ENCODE data around the gene TLR5. TPM values are rescaled to one million over a fixed set of nuclear protein-coding genes. Genes with fewer than 3 reads are reported as not detected.

TLR5 gene
- total and polyA plus RNA-seq, 2 of the 4 experiments (the other 2 are of a cell fraction): 0.09 to 0.18 TPM

DNA sequence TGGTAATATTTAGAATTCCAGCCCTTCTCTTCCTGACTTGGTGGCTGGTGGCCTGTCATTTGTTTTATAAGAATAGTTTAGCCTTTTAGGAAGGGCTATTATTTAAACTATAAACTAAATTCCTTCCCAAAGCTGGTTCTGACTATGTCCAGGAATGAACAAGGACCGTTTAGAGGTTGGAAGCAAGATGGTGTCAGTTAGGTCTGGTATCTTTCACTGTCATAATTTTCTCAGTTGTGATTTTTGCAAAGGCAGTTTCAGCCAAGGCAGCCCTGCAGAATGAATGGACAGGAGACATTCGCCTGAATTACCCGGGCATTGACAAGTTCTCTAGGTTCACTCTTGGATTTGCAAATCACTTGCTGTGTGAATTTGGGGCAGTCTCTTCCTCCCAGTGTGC, 67.2 kb downstream of the TLR5 start:
- Histone ChIP-seq H3K4me2 (ENCODE audit: low read depth, low read length) (no peak overlapping the region), H2BK5ac (ENCODE audit: low read depth, low read length, poor library complexity, severe bottlenecking) (no peak overlapping the region), H3K79me1 (ENCODE audit: low read depth in 1 of 2, low read length in 2 of 2) (no peaks in the 10 kb centered on the region), H3K9me1 (ENCODE audit: insufficient read depth, low read length) (no peaks in the 10 kb centered on the region), H2AK9ac (replicated peaks; ENCODE audit: low read depth, low read length, poor library complexity) (no peak overlapping the region), H3K18ac (ENCODE audit: low read depth, low read length) (no peak overlapping the region), H2BK20ac (ENCODE audit: low read depth, low read length) (no peak overlapping the region), H3K4me1 (ENCODE audit: control insufficient read depth, insufficient read depth, low read length) (no peaks in the 10 kb centered on the region), H2BK15ac (ENCODE audit: low read depth, low read length) (no peak overlapping the region), H4K91ac (ENCODE audit: insufficient read depth, low read depth, low read length) (no peak overlapping the region), H3K4me3 (ENCODE audit: insufficient read depth, low read depth, low read length) (no peak overlapping the region), H3K23ac (ENCODE audit: low read depth, low read length) (no peak overlapping the region), H2AK5ac (ENCODE audit: low read depth, low read length) (no peak overlapping the region), H3K27ac (ENCODE audit: insufficient read depth, low read length) (no peak overlapping the region), H3K4ac (ENCODE audit: low read depth, low read length) (no peak overlapping the region), H3K27me3 (ENCODE audit: control insufficient read depth, insufficient read depth, low read length) (peaks cover 41% of the 10 kb centered on the region), H3K36me3 (ENCODE audit: control insufficient read depth, insufficient read depth, low read length) (no peaks in the 10 kb centered on the region), H3K14ac (replicated peaks; ENCODE audit: low read depth, low read length) (no peak overlapping the region), H2BK120ac (ENCODE audit: low read depth, low read length) (no peak overlapping the region), H3K9ac (ENCODE audit: low read depth, low read length) (no peak overlapping the region), H4K20me1 (ENCODE audit: insufficient read depth, low read length) (no peaks in the 10 kb centered on the region), H3K9me3 (ENCODE audit: control insufficient read depth, insufficient read depth, low read length) (no peaks in the 10 kb centered on the region), H2AFZ (replicated peaks; ENCODE audit: low read length, poor library complexity) (no peak overlapping the region), H4K5ac (ENCODE audit: low read depth, low read length) (no peak overlapping the region), H3K56ac (ENCODE audit: extremely low read depth, insufficient read depth, low read length) (no peak overlapping the region), H4K8ac (ENCODE audit: low read depth in 2 of 2, low read length in 2 of 2) (no peak overlapping the region)
- intact Hi-C loops (cut with micrococcal nuclease) (loop anchor here (10.0 kb wide), 1 partner anchor 161 kb away; no protein-coding TSS in a partner anchor), in situ Hi-C loops (cut with MboI; ENCODE audit: low sequenced_read_pairs) (no loop called here), dilution Hi-C loops (cut with HindIII; ENCODE audit: low sequenced_read_pairs, unreplicated experiment) (loop anchor here (25.0 kb wide), 1 partner anchor 289 kb away; no protein-coding TSS in a partner anchor)
- ChIA-PET CTCF (interaction anchor here (0.9 to 1.8 kb wide), 3 partner anchors 14 to 557 kb away, joined by 3 to 5 read pairs (median 3); no protein-coding TSS in a partner anchor), POLR2A (ENCODE audit: unreplicated experiment) (no interaction called here)
- no peak for ATAC-seq (ENCODE audit: low read depth)
- no TSS peak for BruUV-seq (replicated peaks)
- DNase-seq: no peak
- no CpG with 5 or more reads among the region's 3 CpGs for WGBS, 2 experiments (ENCODE audit: extremely low coverage in 2 of 2, insufficient read length in 1 of 2)
- TF ChIP-seq BHLHE40 (IDR thresholded peaks at IDR 0.05; ENCODE audit: low read depth, low read length) (no peak), CHD1 (IDR thresholded peaks at IDR 0.05; ENCODE audit: low read depth, low read length) (no peak), FOS (IDR thresholded peaks at IDR 0.05; ENCODE audit: low read depth, low read length) (no peak), MAZ (IDR thresholded peaks at IDR 0.05; ENCODE audit: borderline replicate concordance, low read depth, low read length) (no peak), RAD21 (IDR thresholded peaks at IDR 0.05; ENCODE audit: low read length) (no peak), MXI1 (IDR thresholded peaks at IDR 0.05; ENCODE audit: borderline replicate concordance, low read depth, low read length) (no peak), POLR2A (IDR thresholded peaks at IDR 0.05; ENCODE audit: low read depth, low read length) (no peak), RCOR1 (IDR thresholded peaks at IDR 0.05; ENCODE audit: insufficient replicate concordance, low read length) (no peak), RFX5 (IDR thresholded peaks at IDR 0.05; ENCODE audit: low read depth, low read length) (no peak), CEBPB (IDR thresholded peaks at IDR 0.05; ENCODE audit: low read depth, low read length) (no peak), SMC3 (IDR thresholded peaks at IDR 0.05; ENCODE audit: low read depth, low read length) (no peak), MAFK (IDR thresholded peaks at IDR 0.05; ENCODE audit: low read depth, low read length) (no peak), NFE2L2 (IDR thresholded peaks at IDR 0.05; ENCODE audit: low read depth, low read length) (no peak)
- TF ChIP-seq, protein P1, sequence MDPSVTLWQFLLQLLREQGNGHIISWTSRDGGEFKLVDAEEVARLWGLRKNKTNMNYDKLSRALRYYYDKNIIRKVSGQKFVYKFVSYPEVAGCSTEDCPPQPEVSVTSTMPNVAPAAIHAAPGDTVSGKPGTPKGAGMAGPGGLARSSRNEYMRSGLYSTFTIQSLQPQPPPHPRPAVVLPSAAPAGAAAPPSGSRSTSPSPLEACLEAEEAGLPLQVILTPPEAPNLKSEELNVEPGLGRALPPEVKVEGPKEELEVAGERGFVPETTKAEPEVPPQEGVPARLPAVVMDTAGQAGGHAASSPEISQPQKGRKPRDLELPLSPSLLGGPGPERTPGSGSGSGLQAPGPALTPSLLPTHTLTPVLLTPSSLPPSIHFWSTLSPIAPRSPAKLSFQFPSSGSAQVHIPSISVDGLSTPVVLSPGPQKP (IDR thresholded peaks at IDR 0.05; ENCODE audit: borderline replicate concordance, low read depth, low read length): no peak
- TF ChIP-seq, protein P2, sequence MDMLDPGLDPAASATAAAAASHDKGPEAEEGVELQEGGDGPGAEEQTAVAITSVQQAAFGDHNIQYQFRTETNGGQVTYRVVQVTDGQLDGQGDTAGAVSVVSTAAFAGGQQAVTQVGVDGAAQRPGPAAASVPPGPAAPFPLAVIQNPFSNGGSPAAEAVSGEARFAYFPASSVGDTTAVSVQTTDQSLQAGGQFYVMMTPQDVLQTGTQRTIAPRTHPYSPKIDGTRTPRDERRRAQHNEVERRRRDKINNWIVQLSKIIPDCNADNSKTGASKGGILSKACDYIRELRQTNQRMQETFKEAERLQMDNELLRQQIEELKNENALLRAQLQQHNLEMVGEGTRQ (IDR thresholded peaks at IDR 0.05; ENCODE audit: low read depth, low read length): no peak
- TF ChIP-seq, protein P3, sequence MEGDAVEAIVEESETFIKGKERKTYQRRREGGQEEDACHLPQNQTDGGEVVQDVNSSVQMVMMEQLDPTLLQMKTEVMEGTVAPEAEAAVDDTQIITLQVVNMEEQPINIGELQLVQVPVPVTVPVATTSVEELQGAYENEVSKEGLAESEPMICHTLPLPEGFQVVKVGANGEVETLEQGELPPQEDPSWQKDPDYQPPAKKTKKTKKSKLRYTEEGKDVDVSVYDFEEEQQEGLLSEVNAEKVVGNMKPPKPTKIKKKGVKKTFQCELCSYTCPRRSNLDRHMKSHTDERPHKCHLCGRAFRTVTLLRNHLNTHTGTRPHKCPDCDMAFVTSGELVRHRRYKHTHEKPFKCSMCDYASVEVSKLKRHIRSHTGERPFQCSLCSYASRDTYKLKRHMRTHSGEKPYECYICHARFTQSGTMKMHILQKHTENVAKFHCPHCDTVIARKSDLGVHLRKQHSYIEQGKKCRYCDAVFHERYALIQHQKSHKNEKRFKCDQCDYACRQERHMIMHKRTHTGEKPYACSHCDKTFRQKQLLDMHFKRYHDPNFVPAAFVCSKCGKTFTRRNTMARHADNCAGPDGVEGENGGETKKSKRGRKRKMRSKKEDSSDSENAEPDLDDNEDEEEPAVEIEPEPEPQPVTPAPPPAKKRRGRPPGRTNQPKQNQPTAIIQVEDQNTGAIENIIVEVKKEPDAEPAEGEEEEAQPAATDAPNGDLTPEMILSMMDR (conservative IDR thresholded peaks at IDR 0.05; ENCODE audit: low read depth, low read length): no peak
